CD14-positive monocyte (primary cell): ENCODE data around the gene PLEKHA8. TPM values are rescaled to one million over a fixed set of nuclear protein-coding genes. Genes with fewer than 3 reads are reported as not detected.

Source experiments
- DNase-seq, 3 donors: peaks; one replicate each; pipeline ENCODE4 v3.0.0-alpha.2; 2011 to 2022
- H2AFZ ChIP-seq: 2 replicates; pipeline ENCODE4 v1.6.0; 2012; ENCODE audit warnings: mild to moderate bottlenecking, low read depth, low read length, inconsistent platforms; ENCODE audit not compliant: insufficient read depth, poor library complexity, severe bottlenecking
- H3K27ac ChIP-seq, 2 donors: 1 replicate in 1 of 2; 2 replicates in 1 of 2; pipeline ENCODE4 v1.5.1; 2012 to 2013; ENCODE audit warnings: low read length in 2 of 2, control low read depth in 1 of 2, inconsistent platforms in 1 of 2, low read depth in 1 of 2, mild to moderate bottlenecking in 1 of 2
- H3K27me3 ChIP-seq, 2 donors: one replicate each; pipeline versions ENCODE4 v1.6.0 to v1.6.1; 2011 to 2013; ENCODE audit warnings: low read length in 2 of 2; ENCODE audit not compliant: control insufficient read depth in 2 of 2, insufficient read depth in 2 of 2
- H3K36me3 ChIP-seq, 2 donors: replicated peaks in 1 of 2; 1 replicate in 1 of 2; 2 replicates in 1 of 2; pipeline versions ENCODE4 v1.5.1 to v1.6.1; 2012 to 2013; ENCODE audit warnings: low read length in 2 of 2, control low read depth in 1 of 2, inconsistent platforms in 1 of 2, mild to moderate bottlenecking in 1 of 2; ENCODE audit not compliant: insufficient read depth in 2 of 2, control insufficient read depth in 1 of 2
- H3K4me1 ChIP-seq, 2 donors: 1 replicate in 1 of 2; 2 replicates in 1 of 2; pipeline versions ENCODE4 v1.5.1 to v1.6.1; 2012 to 2013; ENCODE audit warnings: low read length in 2 of 2, control low read depth in 1 of 2, inconsistent platforms in 1 of 2, mild to moderate bottlenecking in 1 of 2, moderate library complexity in 1 of 2; ENCODE audit not compliant: insufficient read depth in 2 of 2, control insufficient read depth in 1 of 2
- H3K4me2 ChIP-seq: replicated peaks from 2 replicates; pipeline ENCODE3; 2012; ENCODE audit warnings: low read length, moderate library complexity, mild to moderate bottlenecking; ENCODE audit not compliant: poor library complexity, severe bottlenecking; ENCODE audit errors: extremely low read depth
- H3K4me3 ChIP-seq, 3 experiments: fragments of 200-600 bp in 1 of 3; sonication (generic) in 1 of 3; replicated peaks in 1 of 3; 1 replicate in 2 of 3; 2 replicates in 1 of 3; pipeline ENCODE4 v1.5.1; 2011 to 2013; ENCODE audit warnings: low read length in 3 of 3, mild to moderate bottlenecking in 3 of 3, control low read depth in 2 of 3, low read depth in 2 of 3, inconsistent platforms in 1 of 3, moderate library complexity in 1 of 3
- H3K79me2 ChIP-seq: 2 replicates; pipeline ENCODE4 v1.6.0; 2012; ENCODE audit warnings: mild to moderate bottlenecking, control low read depth, inconsistent platforms, low read length, moderate library complexity; ENCODE audit not compliant: insufficient read depth
- H3K9ac ChIP-seq: 2 replicates; pipeline ENCODE4 v1.6.0; 2017; ENCODE audit warnings: low read length, mild to moderate bottlenecking; ENCODE audit not compliant: insufficient read depth, poor library complexity, severe bottlenecking
- H3K9me3 ChIP-seq, 2 donors: replicated peaks in 1 of 2; 1 replicate in 1 of 2; 2 replicates in 1 of 2; pipeline versions ENCODE4 v1.5.1 to v1.6.1; 2012 to 2013; ENCODE audit warnings: low read length in 2 of 2, control low read depth in 1 of 2; ENCODE audit not compliant: control insufficient read depth in 1 of 2, insufficient read depth in 1 of 2
- H4K20me1 ChIP-seq: 2 replicates; pipeline ENCODE4 v1.6.0; 2012; ENCODE audit warnings: mild to moderate bottlenecking, low read length, control low read depth, moderate library complexity; ENCODE audit not compliant: insufficient read depth
- H3K27ac Mint-ChIP-seq, 7 donors: one replicate each; pipeline ENCODE4 v1.8.0; 2020; ENCODE audit warnings: mild to moderate bottlenecking in 7 of 7, mixed read lengths in 7 of 7, moderate library complexity in 6 of 7, inconsistent platforms in 2 of 7
- H3K27me3 Mint-ChIP-seq, 3 donors: one replicate each; pipeline ENCODE4 v1.8.0; 2021 to 2022; ENCODE audit warnings: low read depth in 3 of 3, mild to moderate bottlenecking in 3 of 3, mixed read lengths in 3 of 3, moderate library complexity in 3 of 3, inconsistent platforms in 1 of 3
- H3K36me3 Mint-ChIP-seq, 2 donors: one replicate each; pipeline ENCODE4 v1.8.0; 2020; ENCODE audit warnings: mixed read lengths in 2 of 2, inconsistent platforms in 1 of 2, mild to moderate bottlenecking in 1 of 2
- H3K4me1 Mint-ChIP-seq: one replicate; pipeline ENCODE4 v1.8.0; 2020; ENCODE audit warnings: mild to moderate bottlenecking, mixed read lengths
- H3K4me3 Mint-ChIP-seq, 2 donors: one replicate each; pipeline ENCODE4 v1.8.0; 2020; ENCODE audit warnings: mild to moderate bottlenecking in 2 of 2, mixed read lengths in 2 of 2, moderate library complexity in 1 of 2
- H3K9me3 Mint-ChIP-seq, 7 donors: one replicate each; pipeline ENCODE4 v1.8.0; 2020 to 2022; ENCODE audit warnings: mixed read lengths in 7 of 7, mild to moderate bottlenecking in 6 of 7, moderate library complexity in 6 of 7, inconsistent platforms in 2 of 7
- CTCF ChIP-seq: fragments of 200-600 bp; IDR thresholded peaks from one replicate; pipeline ENCODE4 v1.8.0; 2022; ENCODE audit warnings: antibody characterized with exemption, mild to moderate bottlenecking
- WGBS: methylation state at CpG from one replicate; pipeline ENCODE4 v1.1.5; 2013; ENCODE audit warnings: missing lambda C conversion rate; ENCODE audit not compliant: insufficient coverage; 5-methylcytosine and 5-hydroxymethylcytosine counted together
- intact Hi-C, 2 donors: fragments of 100-400 bp; cut with micrococcal nuclease; formaldehyde crosslinking; loops; one replicate each; pipeline versions ENCODE4 v1.15.0 to v1.15.1; 2023
- polyA plus RNA-seq, 3 donors: library from polyadenylated mRNA; depleted of rRNA in 1 of 3; unstranded in 2 of 3; stranded (reverse) in 1 of 3; fragments of 300-500 nt in 2 of 3; fragments of >200 nt in 1 of 3; fragmentation: Illumina TruSeq in 2 of 3; gene quantifications; 1 replicate in 2 of 3; 2 replicates in 1 of 3; pipeline ENCODE4 v1.2.3, GENCODE V29; 2012 to 2021

PLEKHA8 gene
- polyA plus RNA-seq, 3 donors, result 2.4 to 2.7 (median 2.6) TPM

- Histone ChIP-seq H3K9me3 (no peaks in the 10 kb centered on the region), H3K36me3 (peaks cover 8 to 22% of the 10 kb centered on the region in 2 donors), H4K20me1 (no peaks in the 10 kb centered on the region), H3K27me3 (no peaks in the 10 kb centered on the region), H3K9ac (no peak overlapping the region), H3K4me2 (no peak overlapping the region), H3K4me3 (no peak overlapping the region), H3K4me1 (no peaks in the 10 kb centered on the region), H2AFZ (no peak overlapping the region), H3K27ac (no peak overlapping the region), H3K79me2 (peaks cover 4% of the 10 kb centered on the region)
- TF ChIP-seq CTCF, result no peak
- no peaks in the 10 kb centered on the region for H3K27me3 Mint-ChIP-seq
- H3K9me3 Mint-ChIP-seq, result peaks cover 0 to 6% (median 0%) of the 10 kb centered on the region in 7 donors
- H3K27ac Mint-ChIP-seq, result peak overlapping the region in 1 of 7 donors; percentile 15
- DNase-seq, result no peak
- intact Hi-C loops, result no loop called here
- peaks cover 14 to 31% of the 10 kb centered on the region in 2 donors for H3K36me3 Mint-ChIP-seq
- H3K4me1 Mint-ChIP-seq, result peaks cover 5% of the 10 kb centered on the region
- no peak overlapping the region for H3K4me3 Mint-ChIP-seq
These were observed 9.8 kb upstream of the PLEKHA8 start for GRCh38 chr7:30018451-30018850.

DNA sequence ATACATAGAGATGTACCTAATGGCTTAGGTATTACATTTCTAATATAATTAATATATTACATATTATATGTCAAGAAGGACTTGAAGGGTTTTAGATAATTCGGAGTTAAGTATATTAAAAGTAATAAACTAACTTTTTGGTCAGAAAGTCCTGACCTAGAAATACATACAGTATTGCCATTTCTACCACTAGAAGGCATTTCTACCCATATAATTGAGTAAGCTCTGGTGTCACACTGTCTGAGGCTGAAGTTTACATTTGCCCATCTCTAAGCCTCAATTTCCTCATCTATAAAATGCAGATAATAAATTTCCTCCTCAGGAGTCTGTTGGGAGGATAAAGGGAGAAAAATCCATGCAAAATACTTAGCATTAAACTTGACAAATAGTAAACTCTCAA, 8.8 kb upstream of the PLEKHA8 start:
- Mint-ChIP-seq H3K4me3 (no peak overlapping the region), H3K36me3 (peaks cover 11 to 25% of the 10 kb centered on the region in 2 donors), H3K9me3 (peaks cover 0 to 6% (median 0%) of the 10 kb centered on the region in 7 donors), H3K4me1 (peaks cover 10% of the 10 kb centered on the region), H3K27me3 (no peaks in the 10 kb centered on the region), H3K27ac (no peak overlapping the region)
- no peak for DNase-seq
- H3K27me3 ChIP-seq, result no peaks in the 10 kb centered on the region
- H3K79me2 ChIP-seq, result peaks cover 4% of the 10 kb centered on the region
- H3K4me1 ChIP-seq, result no peaks in the 10 kb centered on the region
- H3K36me3 ChIP-seq, result peaks cover 2 to 13% of the 10 kb centered on the region in 2 donors
- H2AFZ ChIP-seq, result no peak overlapping the region
- no peaks in the 10 kb centered on the region for H4K20me1 ChIP-seq
- intact Hi-C loops, result no loop called here
- no peaks in the 10 kb centered on the region for H3K9me3 ChIP-seq
- no peak overlapping the region for H3K27ac ChIP-seq
- no peak overlapping the region for H3K4me2 ChIP-seq
- TF ChIP-seq CTCF, result no peak
- H3K4me3 ChIP-seq, result no peak overlapping the region
- no peak overlapping the region for H3K9ac ChIP-seq
- WGBS, result no CpG with 5 or more reads among the region's 1 CpG
